Measurements from ENCODE around the gene METTL23. TPM values are rescaled to one million over a fixed set of nuclear protein-coding genes. Genes with fewer than 3 reads are reported as not detected.

Gene METTL23
- total RNA-seq, 1 experiment from 2014 or later: 37.7 TPM

Small RNAs within 50 kb of the gene (microRNA-seq; reads per million reads assigned to microRNA genes)
- 2.0 reads per million, percentile 8 among the genes with 10 or more reads in this experiment for gene MIR636

Other genes with a start within 250 kb of the METTL23 start
- 33.8 and 37.2 TPM in 2 replicates for gene RHBDF2, start 225.4 kb upstream of the METTL23 start, total RNA-seq (2022)
- gene CYGB, start 189.1 kb upstream of the METTL23 start, total RNA-seq (2022): 0.32 and 1.0 TPM in 2 replicates
- gene PRCD, start 186.8 kb upstream of the METTL23 start, total RNA-seq (2022): not detected in 2 replicates
- gene ST6GALNAC2, start 141.0 kb upstream of the METTL23 start, total RNA-seq (2022): 0.77 and 2.5 TPM in 2 replicates
- gene ST6GALNAC1, start 83.1 kb upstream of the METTL23 start, total RNA-seq (2022): 1.6 and 1.7 TPM in 2 replicates
- gene MXRA7, start 15.9 kb upstream of the METTL23 start, total RNA-seq (2022): 66.8 and 70.2 TPM in 2 replicates
- gene JMJD6, start 233 bp upstream of the METTL23 start, total RNA-seq (2022): 37.4 and 48.2 TPM in 2 replicates
- 349 and 356 TPM in 2 replicates for gene SRSF2, start 10.5 kb downstream of the METTL23 start, total RNA-seq (2022)
- gene MFSD11, start 11.3 kb downstream of the METTL23 start, total RNA-seq (2022): 40.4 and 47.5 TPM in 2 replicates
- 8.9 and 9.1 TPM in 2 replicates for gene MGAT5B, start 141.6 kb downstream of the METTL23 start, total RNA-seq (2022)

All from Caco-2 (cell line).